Ascending aorta (tissue), 2 donors: ENCODE measurements around the gene CWC27. TPM values are rescaled to one million over a fixed set of nuclear protein-coding genes. Genes with fewer than 3 reads are reported as not detected.

ENCODE experiments used
- DNase-seq, 2 donors: peaks; one replicate each; pipeline ENCODE4 v3.0.0-alpha.2; 2019; ENCODE audit warnings: low spot score in 2 of 2
- H3K27ac ChIP-seq, 2 donors: fragments of 200-600 bp; sonication (generic); one replicate each; pipeline ENCODE4 v1.5.1; 2016 to 2017; ENCODE audit warnings: mild to moderate bottlenecking in 1 of 2
- H3K27me3 ChIP-seq: fragments of 200-600 bp; sonication (generic); one replicate; pipeline ENCODE4 v1.5.1; 2017
- H3K36me3 ChIP-seq, 2 donors: fragments of 200-600 bp; sonication (generic); one replicate each; pipeline ENCODE4 v1.5.1; 2016
- H3K4me1 ChIP-seq, 2 donors: fragments of 200-600 bp; sonication (generic); one replicate each; pipeline ENCODE4 v1.5.1; 2016 to 2017; ENCODE audit warnings: mild to moderate bottlenecking in 1 of 2
- H3K4me3 ChIP-seq, 2 donors: fragments of 200-600 bp; sonication (generic); one replicate each; pipeline ENCODE4 v1.5.1; 2016 to 2017; ENCODE audit warnings: mild to moderate bottlenecking in 1 of 2
- H3K9me3 ChIP-seq, 2 donors: fragments of 200-600 bp; sonication (generic); one replicate each; pipeline ENCODE4 v1.5.1; 2016
- CTCF ChIP-seq, 3 experiments: fragments of 200-600 bp in 2 of 3; fragments of 450-650 bp in 1 of 3; sonication (generic) in 2 of 3; IDR thresholded peaks; one replicate each; pipeline ENCODE4 v1.5.1; 2016 to 2019; ENCODE audit warnings: antibody characterized with exemption in 3 of 3, mild to moderate bottlenecking in 1 of 3, moderate library complexity in 1 of 3
- intact Hi-C: fragments of 100-400 bp; cut with DNase I; formaldehyde crosslinking; loops from one replicate; pipeline ENCODE4 v1.15.1; 2023
- total RNA-seq: library from RNA; depleted of rRNA; stranded (reverse); fragments of >200 nt; gene quantifications from one replicate; pipeline ENCODE4 v1.1.0, GENCODE V29; 2016

CWC27 gene
- total RNA-seq, 1 donor from 2014 or later: 1.7 TPM

DNA sequence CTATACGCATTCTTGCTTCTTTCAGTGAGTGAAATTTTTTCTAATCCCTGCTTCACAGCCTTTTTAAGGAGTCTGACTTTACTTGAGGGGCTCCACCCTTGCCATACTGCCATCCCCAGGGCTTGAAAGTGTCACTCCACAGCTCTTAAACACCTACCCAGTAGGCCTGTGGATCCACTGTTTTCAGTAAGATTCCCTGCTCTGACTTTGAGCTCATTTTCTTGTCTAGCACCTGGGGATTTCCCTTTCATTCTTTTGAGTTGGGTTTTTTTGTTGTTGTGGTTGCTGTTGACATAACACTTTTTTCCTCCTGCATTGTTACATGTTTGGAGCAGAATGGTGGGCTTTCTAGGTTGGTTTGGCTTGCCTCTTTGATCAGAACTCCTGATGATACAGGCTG, 23.8 kb upstream of the CWC27 start:
- H3K27me3 ChIP-seq: no peaks in the 10 kb centered on the region
- peaks cover 8 to 12% of the 10 kb centered on the region in 2 donors for H3K36me3 ChIP-seq
- intact Hi-C loops: no loop called here
- no peak overlapping the region for H3K4me3 ChIP-seq
- H3K4me1 ChIP-seq: no peaks in the 10 kb centered on the region
- no peak overlapping the region for H3K27ac ChIP-seq
- no peak for TF ChIP-seq CTCF (IDR thresholded peaks at IDR 0.05)
- no peaks in the 10 kb centered on the region for H3K9me3 ChIP-seq
- DNase-seq: no peak

- Histone ChIP-seq H3K4me1 (no peaks in the 10 kb centered on the region), H3K4me3 (no peak overlapping the region), H3K9me3 (no peaks in the 10 kb centered on the region), H3K27ac (no peak overlapping the region), H3K27me3 (no peaks in the 10 kb centered on the region), H3K36me3 (peaks cover 5 to 8% of the 10 kb centered on the region in 2 donors)
- DNase-seq: no peak
- TF ChIP-seq CTCF (IDR thresholded peaks at IDR 0.05): no peak
- intact Hi-C loops: no loop called here
These were observed 22.3 kb upstream of the CWC27 start for GRCh38 chr5:64746446-64746845.

- no peak overlapping the region for H3K27ac ChIP-seq
These were observed 19.3 kb upstream of the CWC27 start for GRCh38 chr5:64749385-64749784.

GRCh38 chr5:64754066-64754465, 14.7 kb upstream of the CWC27 start:
- H3K27ac ChIP-seq: no peak overlapping the region
- no peaks in the 10 kb centered on the region for H3K9me3 ChIP-seq
- H3K4me3 ChIP-seq: no peak overlapping the region
- H3K36me3 ChIP-seq: peaks cover 0 to 15% of the 10 kb centered on the region in 2 donors
- H3K4me1 ChIP-seq: peaks cover 0 to 3% of the 10 kb centered on the region in 2 donors
- H3K27me3 ChIP-seq: no peaks in the 10 kb centered on the region
- TF ChIP-seq CTCF (IDR thresholded peaks at IDR 0.05): no peak
- no peak for DNase-seq
- intact Hi-C loops: no loop called here

More at GRCh38 chr5:64749385-64749784, 19.3 kb upstream of the CWC27 start:
- no peak for DNase-seq
- H3K4me1 ChIP-seq: no peaks in the 10 kb centered on the region
- H3K27me3 ChIP-seq: no peaks in the 10 kb centered on the region
- intact Hi-C loops: no loop called here
- TF ChIP-seq CTCF (IDR thresholded peaks at IDR 0.05): no peak
- H3K9me3 ChIP-seq: no peaks in the 10 kb centered on the region
- peaks cover 8 to 18% of the 10 kb centered on the region in 2 donors for H3K36me3 ChIP-seq
- no peak overlapping the region for H3K4me3 ChIP-seq

GRCh38 chr5:64758901-64759300, 9.8 kb upstream of the CWC27 start:
- Histone ChIP-seq H3K9me3 (no peaks in the 10 kb centered on the region), H3K4me3 (no peak overlapping the region), H3K27me3 (no peaks in the 10 kb centered on the region), H3K27ac (no peak overlapping the region), H3K4me1 (peaks cover 0 to 5% of the 10 kb centered on the region in 2 donors), H3K36me3 (peaks cover 4% of the 10 kb centered on the region in 2 donors)
- no peak for DNase-seq
- intact Hi-C loops: no loop called here
- TF ChIP-seq CTCF (IDR thresholded peaks at IDR 0.05): no peak
